Limb (tissue), 2 donors: Measurements from ENCODE around the gene KMT2C.
"Not testable (repeated sequence)": the region's sequence is repeated elsewhere in the genome, so short reads cannot be mapped to it uniquely, and the experiment has no call there.

Experiments used
- DNase-seq, 2 donors: peaks; one replicate each; pipeline ENCODE4 v3.0.0-alpha.2; 2016; ENCODE audit errors: extremely low spot score in 2 of 2

The KMT2C gene

DNA sequence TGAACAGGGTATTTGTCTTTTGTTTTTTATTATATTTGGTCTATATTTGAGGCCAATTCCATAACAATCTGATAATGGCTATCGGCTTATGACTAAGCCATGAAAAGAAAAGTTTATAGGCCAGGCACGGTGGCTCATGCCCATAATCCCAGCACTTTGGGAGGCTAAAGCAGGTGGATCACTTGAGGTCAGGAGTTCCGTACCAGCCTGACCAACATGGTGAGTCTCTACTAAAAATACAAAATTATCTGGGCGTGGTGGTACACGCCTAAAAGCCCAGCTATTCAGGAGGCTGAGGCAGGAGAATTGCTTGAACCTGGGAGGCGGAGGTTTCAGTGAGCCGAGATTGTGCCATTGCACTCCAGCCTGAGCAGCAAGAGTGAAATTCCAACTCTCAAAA lies 227.0 kb downstream of the KMT2C start:
- not testable (repeated sequence) for DNase-seq

GRCh38 chr7:152204417-152204816 lies 231.4 kb downstream of the KMT2C start:
- DNase-seq, result not testable (repeated sequence)

- no peak for DNase-seq
Measured at GRCh38 chr7:152203095-152203494, 232.7 kb downstream of the KMT2C start.

DNA sequence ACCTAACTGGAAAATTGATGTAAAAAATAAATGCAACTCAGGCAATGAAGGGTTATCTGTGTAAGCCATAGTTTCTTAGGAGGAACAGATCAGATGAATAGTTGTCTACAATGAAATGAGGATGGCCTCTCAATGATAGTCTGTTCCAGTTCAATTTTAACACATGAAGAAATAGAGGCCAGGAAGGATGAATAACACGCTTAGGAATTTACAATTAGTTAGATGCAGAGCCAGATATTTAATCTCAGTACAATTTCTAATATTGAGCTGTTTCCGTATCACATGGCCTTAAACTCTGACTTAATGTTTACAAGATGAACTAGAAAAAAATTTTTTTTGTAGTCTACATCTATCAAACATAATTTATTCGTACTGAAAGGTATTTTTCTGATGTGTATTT lies 233.7 kb downstream of the KMT2C start:
- DNase-seq, result no peak

DNA sequence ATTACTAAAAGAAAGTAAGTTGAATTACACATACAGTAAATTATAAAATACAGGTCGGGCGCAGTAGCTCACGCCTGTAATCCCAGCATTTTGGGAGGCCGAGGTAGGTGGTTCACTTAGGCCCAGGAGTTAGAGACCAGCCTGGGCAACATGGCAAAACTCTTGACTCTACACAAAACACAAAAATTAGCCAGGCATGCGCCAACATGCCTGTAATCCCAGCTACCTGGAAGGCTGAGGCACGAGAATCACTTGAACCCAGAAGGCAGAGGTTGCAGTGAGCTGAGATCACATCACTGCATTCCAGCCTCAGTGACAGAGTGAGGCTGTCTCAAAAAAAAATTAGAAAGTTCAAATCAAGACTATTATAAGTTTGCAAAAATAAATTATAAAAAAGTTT lies 235.4 kb downstream of the KMT2C start:
- no peak for DNase-seq

GRCh38 chr7:152196391-152196790 lies 239.4 kb downstream of the KMT2C start:
- no peak for DNase-seq

GRCh38 chr7:152193880-152194279 lies 241.9 kb downstream of the KMT2C start:
- DNase-seq, result no peak

GRCh38 chr7:152189061-152189460 lies 246.7 kb downstream of the KMT2C start:
- no peak for DNase-seq

DNA sequence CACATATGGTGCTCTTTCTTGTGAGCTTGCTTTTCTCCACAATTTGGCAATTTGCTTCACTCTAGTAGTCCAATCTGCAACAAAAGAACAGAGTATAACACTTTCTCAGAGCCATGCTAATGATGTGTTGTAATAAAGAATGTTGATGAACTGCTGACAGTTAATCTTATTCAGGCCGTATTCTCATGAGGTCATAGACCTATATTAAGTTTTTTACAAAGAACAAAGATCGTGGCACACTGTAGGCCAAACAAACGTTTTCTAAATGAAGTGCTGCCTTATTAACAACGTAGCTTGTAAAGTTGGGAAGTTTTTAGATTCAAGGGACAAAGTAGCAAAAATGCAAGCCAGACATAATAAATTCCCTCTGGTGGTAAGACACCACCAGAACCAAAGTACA lies 250.2 kb downstream of the KMT2C start:
- no peak for DNase-seq

- DNase-seq, result no peak
Measured at GRCh38 chr7:152180587-152180986, 255.2 kb downstream of the KMT2C start.

DNA sequence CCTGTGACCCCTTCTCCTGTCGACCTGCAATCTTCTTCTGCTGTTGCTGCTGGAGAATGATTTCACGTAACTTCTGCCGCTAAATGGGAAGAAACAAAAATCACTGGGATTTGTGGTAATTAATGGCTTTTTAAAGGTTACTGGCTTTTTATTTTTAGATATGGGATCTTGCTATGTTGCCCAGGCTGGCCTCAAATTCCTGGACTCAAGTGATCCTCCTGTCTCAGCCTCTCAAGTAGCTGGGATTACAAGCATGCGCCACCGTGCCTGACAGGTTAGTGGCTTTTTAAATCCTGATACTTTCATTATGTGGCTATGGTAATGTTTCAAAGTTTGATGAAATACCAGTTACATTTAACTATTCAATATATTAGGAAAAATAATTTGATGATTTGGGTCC lies 255.8 kb downstream of the KMT2C start:
- DNase-seq, result no peak

DNA sequence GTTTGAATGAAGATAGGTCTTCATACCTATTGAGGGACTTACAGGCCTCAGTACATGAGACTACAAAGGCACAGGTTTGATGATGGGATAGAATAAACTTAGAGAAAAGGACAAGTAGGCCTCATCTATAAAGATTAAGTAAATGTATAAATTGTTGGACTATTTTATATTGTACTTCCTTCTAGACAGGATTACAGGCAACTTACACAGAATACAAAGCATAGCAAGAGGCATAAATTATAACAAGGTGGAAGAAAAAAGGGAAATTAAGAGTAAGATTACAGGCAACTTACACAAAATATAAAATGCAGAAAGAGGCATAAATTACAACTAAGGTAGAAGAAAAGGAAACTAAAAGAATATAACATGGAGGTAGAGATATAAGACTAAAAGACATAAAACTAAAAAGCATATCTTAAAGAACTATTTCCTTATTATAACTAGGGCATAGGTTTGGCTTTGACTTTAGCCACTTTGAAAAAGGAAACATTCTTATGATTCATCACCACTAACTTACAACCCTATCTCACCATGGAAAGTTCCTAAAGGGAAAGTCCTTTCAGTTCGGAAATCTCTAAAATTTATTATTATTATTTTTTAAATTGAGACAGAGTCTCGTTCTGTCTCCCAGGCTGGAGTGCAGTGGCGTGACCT lies 257.3 kb downstream of the KMT2C start:
- DNase-seq, result no peak

- no peak for DNase-seq
Measured at GRCh38 chr7:152177681-152178404, 258.0 kb downstream of the KMT2C start.

GRCh38 chr7:152176797-152177196 lies 259.0 kb downstream of the KMT2C start:
- no peak for DNase-seq

DNA sequence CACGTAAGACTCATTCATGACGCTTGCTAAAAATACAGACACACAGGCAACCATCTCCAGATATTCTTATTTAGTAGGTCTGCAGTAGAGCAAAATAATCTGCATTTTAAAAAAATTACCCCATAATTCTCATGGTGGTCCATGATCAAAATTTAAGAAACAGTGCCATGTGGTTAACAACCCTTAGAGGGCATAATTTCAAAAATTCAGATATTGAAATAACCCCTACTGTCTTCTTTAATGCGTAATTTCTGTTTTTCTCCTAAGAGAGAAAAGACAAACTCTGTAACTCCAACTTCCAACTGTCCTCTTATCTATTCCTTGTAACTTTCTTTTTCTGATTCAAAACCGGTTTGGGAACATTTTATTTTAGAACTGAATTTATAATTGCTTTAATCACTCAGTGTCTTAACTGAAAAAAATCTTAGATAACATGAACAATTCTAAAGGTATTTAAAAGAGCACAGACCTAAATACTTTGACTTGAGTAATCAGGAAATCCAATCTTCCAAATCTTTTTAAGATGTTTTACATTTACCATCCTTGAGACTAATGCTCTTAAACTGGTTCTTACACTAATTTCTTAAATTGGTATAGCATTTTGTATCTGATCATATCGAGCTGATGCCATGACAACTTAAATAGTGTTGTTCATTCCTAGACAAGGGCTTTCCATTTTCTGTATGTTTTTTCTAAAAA lies 262.3 kb downstream of the KMT2C start:
- DNase-seq, result no peak

- no peak for DNase-seq
Measured at GRCh38 chr7:152162287-152162686, 273.5 kb downstream of the KMT2C start.

DNA sequence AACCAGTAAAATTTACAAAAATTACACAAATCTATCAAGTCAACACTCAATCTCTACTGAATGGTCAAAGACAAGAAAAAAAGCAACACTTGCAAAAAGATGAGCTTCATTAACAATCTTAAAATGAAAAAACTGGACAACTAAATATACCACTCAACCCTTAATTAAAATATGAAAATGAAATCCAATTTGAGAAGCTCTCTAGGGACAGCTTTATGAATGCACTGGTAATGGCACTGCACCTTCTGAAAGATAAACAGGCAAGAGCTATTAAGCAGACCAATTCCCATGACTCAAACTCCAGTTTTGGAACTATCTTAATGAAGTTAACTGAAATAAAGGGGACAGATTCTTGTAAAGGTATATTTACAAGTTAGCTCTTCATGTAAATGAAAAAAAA lies 274.6 kb downstream of the KMT2C start:
- DNase-seq, result no peak

DNA sequence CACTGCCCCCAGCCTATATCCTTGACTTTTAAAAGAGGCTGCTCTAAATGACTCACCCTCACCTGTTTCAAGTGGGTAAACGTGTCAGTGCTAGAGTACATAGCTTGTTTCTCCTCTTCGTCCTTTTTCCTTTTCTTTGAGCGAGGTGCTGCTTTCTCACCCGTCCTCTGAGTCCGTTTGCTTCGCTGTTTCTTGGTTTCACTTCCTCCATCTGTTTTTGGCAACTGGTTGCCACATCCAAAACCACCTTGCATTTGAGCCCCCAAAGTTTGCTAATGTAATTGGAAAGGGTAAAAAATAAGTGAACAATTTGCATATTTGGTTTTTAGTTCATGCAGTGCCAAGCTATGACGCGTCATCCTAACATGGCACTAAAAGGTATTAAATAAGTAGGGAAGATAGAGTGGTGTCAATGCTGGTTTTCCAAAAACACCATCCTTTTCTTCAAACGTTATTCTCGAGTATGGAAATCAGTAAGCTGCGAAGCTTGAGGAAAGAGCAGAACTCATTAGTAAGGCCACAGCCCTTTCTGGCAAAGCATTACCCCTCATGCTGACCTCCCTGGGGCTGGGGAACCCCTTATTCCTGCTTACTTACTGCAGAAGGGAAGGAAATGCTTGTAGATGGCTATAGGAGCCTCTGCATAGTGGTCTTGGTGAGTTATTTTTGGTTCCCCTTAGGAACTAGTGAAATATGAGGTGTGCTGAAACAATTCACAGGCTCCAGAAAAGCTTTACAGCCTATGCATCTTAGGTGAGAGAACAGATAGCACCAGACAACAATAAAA lies 276.8 kb downstream of the KMT2C start:
- no peak for DNase-seq

GRCh38 chr7:152152267-152152666 lies 283.5 kb downstream of the KMT2C start:
- no peak for DNase-seq

DNA sequence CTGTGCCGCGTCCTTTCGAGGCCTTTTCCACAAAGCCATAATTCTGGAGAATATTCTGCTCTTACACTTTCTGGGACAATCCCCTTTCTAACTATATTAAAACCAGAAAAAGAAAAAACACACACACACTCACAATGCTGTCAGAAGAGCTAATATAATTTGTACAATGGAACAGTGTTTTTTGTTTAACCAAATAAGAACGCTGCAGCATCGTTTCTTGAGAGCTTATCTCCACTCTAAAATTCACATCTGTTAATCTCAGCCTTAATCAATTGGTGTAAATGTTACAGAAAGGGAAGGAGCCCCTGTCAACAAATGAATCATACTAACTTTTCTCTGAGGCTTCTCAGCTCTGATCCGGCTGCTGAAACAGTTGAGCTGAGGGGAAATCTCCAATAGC lies 286.4 kb downstream of the KMT2C start:
- DNase-seq, result no peak

DNA sequence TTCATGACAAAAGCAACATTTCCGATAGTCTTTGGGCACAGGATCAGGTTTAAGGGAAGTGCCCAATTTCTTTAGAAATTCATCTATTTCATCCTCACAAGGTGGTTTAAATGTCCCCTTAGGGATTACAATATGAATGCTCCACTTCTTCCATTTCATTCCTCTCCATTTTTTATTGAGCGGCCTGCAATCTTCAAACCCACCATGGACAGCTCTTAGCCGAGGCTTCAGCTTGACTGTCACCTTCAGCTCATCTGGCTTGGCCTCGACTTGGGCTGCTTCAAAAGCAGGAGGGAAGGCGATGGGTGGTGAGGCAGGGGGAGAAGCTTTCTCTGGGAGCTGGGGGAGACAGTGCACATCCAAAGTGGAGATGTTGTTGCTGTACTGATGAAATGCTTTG lies 287.1 kb downstream of the KMT2C start:
- DNase-seq, result no peak
